Lower leg skin (tissue), 3 donors: ENCODE measurements around the gene TMEM217.

Source experiments
- CTCF ChIP-seq, 3 donors: fragments of 450-650 bp; IDR thresholded peaks; one replicate each; pipeline ENCODE4 v1.5.1; 2016; ENCODE audit warnings: antibody characterized with exemption in 3 of 3, mild to moderate bottlenecking in 3 of 3, moderate library complexity in 2 of 3
- POLR2A ChIP-seq, 2 donors: fragments of 450-650 bp; IDR thresholded peaks; one replicate each; pipeline ENCODE4 v1.6.1; 2016 to 2017; ENCODE audit warnings: antibody characterized with exemption in 2 of 2, mild to moderate bottlenecking in 1 of 2, moderate library complexity in 1 of 2

GRCh38 chr6:37212268-37212667 is 45.7 kb downstream of the TMEM217 start:
- TF ChIP-seq POLR2A (IDR thresholded peaks at IDR 0.05) = no peak
- TF ChIP-seq CTCF (IDR thresholded peaks at IDR 0.05) = no peak
